GM21360 (cell line): Measurements from ENCODE around the gene SIVA1.

Experiments
- ATAC-seq: cut with Tn5 transposase; IDR thresholded peaks from one replicate; pipeline ENCODE4 v1.9.1; 2021; ENCODE audit warnings: mild to moderate bottlenecking, moderate library complexity; ENCODE audit not compliant: unreplicated experiment

SIVA1 gene

DNA sequence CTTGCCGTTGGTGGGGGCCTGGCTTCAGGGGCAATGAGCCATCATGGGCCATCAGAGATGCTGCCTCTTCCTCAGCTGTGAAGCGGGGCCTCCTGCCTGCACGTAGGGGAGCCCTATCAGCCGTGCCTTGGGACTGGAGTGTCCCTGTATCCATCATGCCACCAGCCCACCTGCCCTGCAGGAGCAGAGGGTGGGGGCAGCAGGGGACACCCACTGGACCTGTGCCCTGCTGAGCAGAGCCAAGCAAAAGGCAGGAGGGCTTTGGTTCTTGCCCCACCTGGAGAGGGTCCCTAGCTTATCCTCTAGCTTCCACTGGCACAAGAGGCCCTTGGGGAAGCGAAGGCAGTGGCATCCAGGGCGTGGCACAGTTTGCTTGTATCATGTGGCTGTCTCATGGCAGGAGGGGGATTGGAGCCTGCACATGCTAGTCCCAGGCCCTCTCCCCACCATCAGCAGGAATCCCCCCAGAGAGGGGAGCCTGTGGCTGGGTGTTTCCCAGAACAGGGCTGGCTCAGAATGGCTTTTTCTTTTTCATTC, 18.8 kb upstream of the SIVA1 start:
- ATAC-seq: no peak

- ATAC-seq: no peak
Measured at GRCh38 chr14:104734601-104734990, 18.4 kb upstream of the SIVA1 start.

DNA sequence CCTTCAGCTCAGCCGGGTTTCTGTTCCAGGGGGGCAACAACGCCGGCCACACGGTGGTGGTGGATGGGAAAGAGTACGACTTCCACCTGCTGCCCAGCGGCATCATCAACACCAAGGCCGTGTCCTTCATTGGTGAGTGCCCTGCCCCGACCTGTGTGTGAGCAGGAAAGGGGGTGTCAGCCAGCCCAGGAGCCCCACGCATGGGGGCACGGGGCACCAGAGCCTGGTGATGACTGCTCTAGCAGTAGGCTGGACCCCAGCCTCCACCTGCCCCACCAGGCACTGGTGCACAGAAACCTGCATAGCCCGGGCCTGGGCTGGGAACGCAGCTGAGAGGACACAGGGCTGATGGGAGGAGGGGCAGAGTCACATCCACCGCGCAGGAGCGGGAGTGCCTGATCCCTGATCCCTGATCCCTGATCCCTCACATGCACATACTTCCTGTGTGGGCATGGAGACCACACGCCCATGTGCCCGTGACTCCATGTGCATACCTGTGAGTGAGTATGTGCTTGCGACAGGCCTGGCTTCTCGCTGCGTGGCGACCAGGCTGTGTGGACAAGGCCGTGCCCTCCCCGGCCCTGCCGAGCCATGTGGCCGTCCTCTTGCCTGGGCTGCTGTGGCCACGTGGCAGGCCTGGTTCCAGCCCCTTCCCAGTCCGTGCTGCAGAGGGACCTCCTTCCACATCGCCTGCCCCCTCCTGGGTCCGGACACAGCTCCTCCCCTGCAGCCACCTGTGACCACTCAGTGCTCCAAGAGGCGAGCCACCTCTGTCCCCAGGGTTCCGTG, 17.8 kb upstream of the SIVA1 start:
- ATAC-seq: no peak

GRCh38 chr14:104735830-104736642, 16.9 kb upstream of the SIVA1 start:
- ATAC-seq: no peak

DNA sequence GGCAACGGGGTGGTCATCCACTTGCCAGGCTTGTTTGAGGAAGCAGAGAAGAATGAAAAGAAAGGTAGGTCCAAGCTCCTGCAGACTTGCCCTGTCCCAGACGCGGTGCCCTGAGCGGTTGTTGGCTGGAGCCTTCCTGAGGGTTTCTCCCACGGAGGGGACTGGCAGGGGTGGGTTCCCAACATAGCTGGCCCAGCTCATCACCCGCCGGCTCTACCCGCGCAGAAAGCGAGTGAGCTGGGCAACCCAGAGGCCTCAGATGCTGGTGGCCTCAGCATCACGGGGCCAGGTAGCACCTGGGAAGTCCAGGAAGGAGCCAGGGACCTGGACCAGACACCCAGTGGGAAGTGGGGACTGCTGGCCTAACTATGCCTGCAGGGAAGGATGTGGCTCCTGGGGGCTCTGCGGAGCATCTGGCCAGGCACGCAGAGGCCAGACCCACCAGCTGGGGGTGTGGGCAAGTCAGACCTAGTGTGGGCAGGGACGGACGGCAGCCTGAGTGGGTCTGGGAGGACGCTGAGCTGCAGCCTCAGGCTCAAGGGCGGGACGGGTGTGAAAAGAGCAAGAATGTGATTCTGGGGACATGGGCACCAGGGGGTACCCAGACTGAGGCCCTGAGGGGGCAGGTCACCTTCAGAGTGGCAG, 14.4 kb upstream of the SIVA1 start:
- no peak for ATAC-seq

GRCh38 chr14:104739026-104739425, 13.9 kb upstream of the SIVA1 start:
- no peak for ATAC-seq

GRCh38 chr14:104739546-104740516, 13.1 kb upstream of the SIVA1 start:
- no peak for ATAC-seq

DNA sequence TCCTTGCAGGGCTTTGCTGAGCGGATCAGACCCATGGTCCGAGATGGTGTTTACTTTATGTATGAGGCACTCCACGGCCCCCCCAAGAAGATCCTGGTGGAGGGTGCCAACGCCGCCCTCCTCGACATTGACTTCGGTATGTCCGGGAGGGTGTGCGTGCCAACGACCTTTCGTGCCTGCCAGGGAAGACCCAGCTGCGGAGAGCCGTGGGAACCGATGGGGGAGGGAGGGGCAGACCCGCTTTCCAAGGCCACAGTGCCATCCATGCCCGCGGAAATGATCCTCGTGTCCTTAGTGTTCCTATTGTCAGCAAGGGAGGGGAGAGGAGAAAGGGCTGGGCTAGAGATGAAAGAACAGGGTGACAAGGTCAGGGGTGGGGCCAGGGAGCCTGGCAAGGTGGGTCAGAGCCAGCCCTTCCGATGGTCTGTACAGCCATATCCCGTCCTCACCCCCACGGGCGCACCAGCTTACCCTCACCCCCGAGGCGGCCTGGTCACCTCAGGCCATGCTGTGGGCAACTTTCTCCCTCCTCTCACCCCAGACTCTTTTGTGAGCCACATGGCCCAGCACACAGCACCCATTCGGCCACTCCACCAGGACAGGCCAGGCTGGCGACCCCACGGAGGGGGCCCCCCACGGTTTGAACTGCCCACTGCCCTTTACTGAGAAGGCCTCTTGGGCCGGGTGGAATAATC, 11.7 kb upstream of the SIVA1 start:
- ATAC-seq: no peak

DNA sequence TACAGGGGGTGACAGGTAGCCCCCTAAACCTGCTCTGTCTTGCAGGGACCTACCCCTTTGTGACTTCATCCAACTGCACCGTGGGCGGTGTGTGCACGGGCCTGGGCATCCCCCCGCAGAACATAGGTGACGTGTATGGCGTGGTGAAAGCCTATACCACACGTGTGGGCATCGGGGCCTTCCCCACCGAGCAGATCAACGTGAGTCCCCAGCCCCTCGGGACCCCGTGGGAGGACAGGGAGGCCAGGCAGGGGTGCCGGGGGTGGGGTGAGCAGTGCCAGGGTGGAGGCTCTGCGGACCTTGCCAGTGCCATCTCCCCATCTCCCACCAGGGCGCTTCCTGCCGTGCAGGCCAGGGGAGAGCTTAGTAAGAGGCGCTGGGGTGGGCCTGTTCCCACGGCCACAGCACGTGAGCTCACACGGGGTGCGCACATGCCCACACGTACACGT, 11.1 kb upstream of the SIVA1 start:
- no peak for ATAC-seq

- ATAC-seq: no peak
Measured at GRCh38 chr14:104742586-104743455, 10.1 kb upstream of the SIVA1 start.

- ATAC-seq: no peak
Measured at GRCh38 chr14:104743461-104744380, 9.2 kb upstream of the SIVA1 start.

GRCh38 chr14:104744484-104744883, 8.5 kb upstream of the SIVA1 start:
- ATAC-seq: no peak

DNA sequence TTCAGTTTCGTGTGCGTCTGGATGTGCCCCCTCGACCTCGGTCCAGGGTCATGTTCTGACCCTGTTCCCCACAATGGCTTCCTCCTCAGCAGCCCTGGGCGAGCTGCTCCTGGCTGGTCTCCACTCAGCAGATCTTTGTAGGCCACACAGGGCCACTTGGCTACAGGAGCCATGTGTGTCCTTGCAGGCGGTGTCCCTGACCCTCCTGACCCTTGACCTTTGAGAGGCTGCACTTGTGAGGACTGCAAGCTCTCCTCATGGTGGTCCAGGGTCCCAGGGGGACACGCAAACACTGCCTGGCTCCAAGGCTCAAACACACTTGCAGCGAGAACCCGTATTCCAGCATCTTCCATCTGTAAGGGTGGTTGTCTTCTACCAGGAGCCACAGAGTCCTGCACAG, 7.5 kb upstream of the SIVA1 start:
- ATAC-seq: no peak

DNA sequence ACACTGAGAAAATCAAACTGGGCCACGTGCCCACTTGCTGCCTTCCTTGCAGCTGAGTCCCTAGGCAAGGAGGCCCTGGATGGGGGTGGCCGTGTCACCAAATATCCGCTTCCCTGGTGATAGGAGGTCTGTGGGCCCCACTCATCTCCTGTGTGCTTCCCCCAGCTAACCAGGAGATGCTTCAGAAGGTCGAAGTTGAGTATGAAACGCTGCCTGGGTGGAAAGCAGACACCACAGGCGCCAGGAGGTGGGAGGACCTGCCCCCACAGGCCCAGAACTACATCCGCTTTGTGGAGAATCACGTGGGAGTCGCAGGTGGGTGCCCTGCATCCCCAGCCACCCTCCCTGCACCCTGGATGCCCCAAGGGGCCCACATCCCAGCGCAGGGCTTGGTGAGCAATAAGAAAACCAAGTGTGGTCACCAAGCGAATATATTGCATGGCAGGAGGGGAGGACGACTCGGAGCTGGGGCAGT, 6.8 kb upstream of the SIVA1 start:
- no peak for ATAC-seq

DNA sequence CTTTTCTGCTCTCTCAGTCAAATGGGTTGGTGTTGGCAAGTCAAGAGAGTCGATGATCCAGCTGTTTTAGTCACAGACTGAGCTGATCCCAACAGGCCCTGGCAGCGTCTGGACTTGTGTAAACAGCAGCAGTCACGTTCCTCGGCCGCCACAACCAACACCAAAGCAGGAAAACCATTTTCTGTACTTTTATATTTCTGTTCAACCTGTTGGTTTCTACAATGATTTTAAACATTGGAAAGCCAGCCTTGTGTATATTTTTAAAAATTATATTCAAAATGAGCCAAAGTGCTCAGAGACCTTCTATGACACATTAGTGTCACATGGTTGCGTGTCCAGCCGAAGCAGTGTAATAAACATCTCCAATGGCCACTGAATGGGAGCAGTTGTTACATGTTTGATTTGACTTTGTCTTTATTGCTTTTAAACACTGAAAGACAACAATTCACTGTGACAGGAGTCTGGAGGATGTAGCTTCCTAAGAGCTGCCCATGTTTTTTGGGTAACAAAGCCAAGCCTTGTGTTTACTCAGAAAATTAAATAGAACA, 5.9 kb upstream of the SIVA1 start:
- ATAC-seq: no peak

GRCh38 chr14:104747876-104748275, 5.1 kb upstream of the SIVA1 start:
- no peak for ATAC-seq

- ATAC-seq: no peak
Measured at GRCh38 chr14:104749111-104749649, 3.8 kb upstream of the SIVA1 start.
